ENCODE measurements around the gene ICAM3. TPM values are rescaled to one million over a fixed set of nuclear protein-coding genes. Genes with fewer than 3 reads are reported as not detected.

ICAM3 gene
- polyA plus RNA-seq, 1 donor (not counting 4 experiments of a cell fraction or from before 2014, with no cell fraction given): 4.7 TPM

GRCh38 chr19:10291554-10292205 lies 47.7 kb downstream of the ICAM3 start:
- Histone ChIP-seq H3K79me2 (ENCODE audit: control insufficient read depth, insufficient read depth, low read length) (no peaks in the 10 kb centered on the region), H3K4me2 (ENCODE audit: control insufficient read depth, extremely low read depth, insufficient read depth, low read depth, low read length) (peak overlapping the region; percentile 90), H3K9ac (ENCODE audit: control insufficient read depth, extremely low read depth, insufficient read depth, low read length) (peak overlapping the region; percentile 28), H3K27me3 (ENCODE audit: control insufficient read depth, extremely low read depth, insufficient read depth, low read length) (peaks cover 88% of the 10 kb centered on the region), H3K36me3 (ENCODE audit: control insufficient read depth in 2 of 2, extremely low read depth in 1 of 2, insufficient read depth in 2 of 2, low read length in 2 of 2) (no peaks in the 10 kb centered on the region), H3K27ac (ENCODE audit: control insufficient read depth, insufficient read depth, low read length) (no peak overlapping the region), H3K4me1 (ENCODE audit: control insufficient read depth, extremely low read depth, insufficient read depth, low read length) (peaks cover 27% of the 10 kb centered on the region), H3K4me3 (ENCODE audit: control insufficient read depth in 2 of 3, extremely low read depth in 1 of 3, insufficient read depth in 2 of 3, low read depth in 1 of 3, low read length in 3 of 3) (peak overlapping the region; percentile 31 to 66 (median 57)), H3K9me3 (ENCODE audit: control insufficient read depth, low read depth, low read length) (no peaks in the 10 kb centered on the region), H2AFZ (ENCODE audit: control insufficient read depth, low read length) (peak overlapping the region; percentile 56), H4K20me1 (ENCODE audit: control insufficient read depth, extremely low read depth, insufficient read depth, low read length) (no peaks in the 10 kb centered on the region), H3K9me1 (ENCODE audit: control insufficient read depth, extremely low read depth, insufficient read depth, low read length) (no peaks in the 10 kb centered on the region)
- TF ChIP-seq EZH2 (IDR thresholded peaks at IDR 0.05; ENCODE audit: low read length): peak; percentile 33
- no peak for TF ChIP-seq CTCF (optimal IDR thresholded peaks at IDR 0.05 in 1 of 3, IDR thresholded peaks at IDR 0.05 in 1 of 3, conservative IDR thresholded peaks at IDR 0.05 in 1 of 3; ENCODE audit: extremely low read depth in 1 of 3, insufficient read depth in 2 of 3, low read length in 3 of 3)
- no peak for DNase-seq (ENCODE audit: low read depth, low spot score)
- dilution Hi-C loops (cut with MboI; ENCODE audit: extremely low pct_ligation_motif_present, low sequenced_read_pairs): no loop called here
- FAIRE-seq: no peak

DNA sequence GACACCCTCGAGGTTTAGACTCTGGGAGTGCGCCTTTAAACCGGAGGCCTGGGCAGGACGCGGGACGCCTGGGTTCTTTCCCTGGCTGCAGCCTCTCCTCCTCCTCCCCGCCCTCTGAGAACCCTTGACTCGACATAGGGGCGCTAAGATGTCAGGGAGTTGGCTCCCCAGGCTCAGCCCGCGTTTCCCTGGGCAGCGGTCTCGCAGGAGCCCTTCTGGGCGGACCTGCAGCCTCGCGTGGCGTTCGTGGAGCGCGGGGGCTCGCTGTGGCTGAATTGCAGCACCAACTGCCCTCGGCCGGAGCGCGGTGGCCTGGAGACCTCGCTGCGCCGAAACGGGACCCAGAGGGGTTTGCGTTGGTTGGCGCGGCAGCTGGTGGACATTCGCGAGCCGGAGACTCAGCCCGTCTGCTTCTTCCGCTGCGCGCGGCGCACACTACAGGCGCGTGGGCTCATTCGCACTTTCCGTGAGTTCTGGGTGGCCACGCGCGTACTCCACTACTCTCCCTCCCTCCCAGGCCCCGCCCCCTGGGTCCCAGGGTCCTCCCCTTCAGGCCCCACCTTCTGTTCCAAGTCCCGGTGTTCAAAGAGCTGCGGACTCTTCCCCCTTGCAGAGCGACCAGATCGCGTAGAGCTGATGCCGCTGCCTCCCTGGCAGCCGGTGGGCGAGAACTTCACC lies 48.4 kb downstream of the ICAM3 start:
- Histone ChIP-seq H2AFZ (ENCODE audit: control insufficient read depth, low read length) (peak overlapping the region; percentile 56), H3K4me3 (ENCODE audit: control insufficient read depth in 2 of 3, extremely low read depth in 1 of 3, insufficient read depth in 2 of 3, low read depth in 1 of 3, low read length in 3 of 3) (peak overlapping the region; percentile 31 to 66 (median 57)), H3K4me1 (ENCODE audit: control insufficient read depth, extremely low read depth, insufficient read depth, low read length) (peaks cover 34% of the 10 kb centered on the region), H3K9me1 (ENCODE audit: control insufficient read depth, extremely low read depth, insufficient read depth, low read length) (no peaks in the 10 kb centered on the region), H3K27me3 (ENCODE audit: control insufficient read depth, extremely low read depth, insufficient read depth, low read length) (peaks cover 81% of the 10 kb centered on the region), H4K20me1 (ENCODE audit: control insufficient read depth, extremely low read depth, insufficient read depth, low read length) (no peaks in the 10 kb centered on the region), H3K4me2 (ENCODE audit: control insufficient read depth, extremely low read depth, insufficient read depth, low read depth, low read length) (peak overlapping the region; percentile 90), H3K79me2 (ENCODE audit: control insufficient read depth, insufficient read depth, low read length) (no peaks in the 10 kb centered on the region), H3K36me3 (ENCODE audit: control insufficient read depth in 2 of 2, extremely low read depth in 1 of 2, insufficient read depth in 2 of 2, low read length in 2 of 2) (no peaks in the 10 kb centered on the region), H3K27ac (ENCODE audit: control insufficient read depth, insufficient read depth, low read length) (no peak overlapping the region), H3K9ac (ENCODE audit: control insufficient read depth, extremely low read depth, insufficient read depth, low read length) (peak overlapping the region; percentile 28), H3K9me3 (ENCODE audit: control insufficient read depth, low read depth, low read length) (no peaks in the 10 kb centered on the region)
- FAIRE-seq: no peak
- dilution Hi-C loops (cut with MboI; ENCODE audit: extremely low pct_ligation_motif_present, low sequenced_read_pairs): no loop called here
- no peak for DNase-seq (ENCODE audit: low read depth, low spot score)
- TF ChIP-seq EZH2 (IDR thresholded peaks at IDR 0.05; ENCODE audit: low read length): no peak
- TF ChIP-seq CTCF (optimal IDR thresholded peaks at IDR 0.05 in 1 of 3, IDR thresholded peaks at IDR 0.05 in 1 of 3, conservative IDR thresholded peaks at IDR 0.05 in 1 of 3; ENCODE audit: extremely low read depth in 1 of 3, insufficient read depth in 2 of 3, low read length in 3 of 3): no peak

All from keratinocyte (primary cell).